Fibroblast of mammary gland (primary cell): ENCODE measurements around the gene LRP1B.
"Not testable (repeated sequence)": the region's sequence is repeated elsewhere in the genome, so short reads cannot be mapped to it uniquely, and the experiment has no call there.

Source experiments
- DNase-seq: peaks from one replicate; pipeline ENCODE4 v3.0.0-alpha.2; 2010; ENCODE audit warnings: low read depth
- H3K4me3 ChIP-seq: 2 replicates; pipeline ENCODE4 v1.5.1; 2011; ENCODE audit warnings: low read depth, mild to moderate bottlenecking, low read length, moderate library complexity; ENCODE audit not compliant: control insufficient read depth
- TF ChIP-seq, protein P1 (sequence below): conservative IDR thresholded peaks from 2 replicates; pipeline ENCODE4 v1.5.1; 2011; ENCODE audit warnings: low read depth, low read length, inconsistent platforms; ENCODE audit not compliant: control insufficient read depth, insufficient read depth

LRP1B gene

GRCh38 chr2:141820893-141821292 is 309.9 kb downstream of the LRP1B start:
- TF ChIP-seq, protein P1, sequence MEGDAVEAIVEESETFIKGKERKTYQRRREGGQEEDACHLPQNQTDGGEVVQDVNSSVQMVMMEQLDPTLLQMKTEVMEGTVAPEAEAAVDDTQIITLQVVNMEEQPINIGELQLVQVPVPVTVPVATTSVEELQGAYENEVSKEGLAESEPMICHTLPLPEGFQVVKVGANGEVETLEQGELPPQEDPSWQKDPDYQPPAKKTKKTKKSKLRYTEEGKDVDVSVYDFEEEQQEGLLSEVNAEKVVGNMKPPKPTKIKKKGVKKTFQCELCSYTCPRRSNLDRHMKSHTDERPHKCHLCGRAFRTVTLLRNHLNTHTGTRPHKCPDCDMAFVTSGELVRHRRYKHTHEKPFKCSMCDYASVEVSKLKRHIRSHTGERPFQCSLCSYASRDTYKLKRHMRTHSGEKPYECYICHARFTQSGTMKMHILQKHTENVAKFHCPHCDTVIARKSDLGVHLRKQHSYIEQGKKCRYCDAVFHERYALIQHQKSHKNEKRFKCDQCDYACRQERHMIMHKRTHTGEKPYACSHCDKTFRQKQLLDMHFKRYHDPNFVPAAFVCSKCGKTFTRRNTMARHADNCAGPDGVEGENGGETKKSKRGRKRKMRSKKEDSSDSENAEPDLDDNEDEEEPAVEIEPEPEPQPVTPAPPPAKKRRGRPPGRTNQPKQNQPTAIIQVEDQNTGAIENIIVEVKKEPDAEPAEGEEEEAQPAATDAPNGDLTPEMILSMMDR, result no peak
- H3K4me3 ChIP-seq, result no peak overlapping the region
- DNase-seq, result no peak

DNA sequence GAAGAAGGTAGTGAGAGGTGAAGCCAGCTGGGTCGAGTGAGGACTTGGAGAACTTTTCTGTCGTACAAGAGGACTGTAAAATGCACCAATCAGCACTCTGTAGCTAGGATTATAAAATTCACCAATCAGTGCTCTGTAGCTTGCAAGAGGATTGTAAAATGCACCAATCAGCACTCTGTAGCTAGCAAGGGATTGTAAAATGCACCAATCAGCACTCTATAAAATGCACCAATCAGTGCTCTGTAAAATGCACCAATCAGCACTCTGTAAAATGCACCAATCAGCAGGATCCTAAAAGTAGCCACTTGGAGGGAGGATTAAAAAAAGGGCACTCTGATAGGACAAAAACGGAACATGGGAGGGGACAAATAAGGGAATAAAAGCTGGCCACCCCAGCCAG is 315.5 kb downstream of the LRP1B start:
- not testable (repeated sequence) for DNase-seq, H3K4me3 ChIP-seq

- no peak overlapping the region for H3K4me3 ChIP-seq
- TF ChIP-seq, protein P1, result no peak
- no peak for DNase-seq
Observed at GRCh38 chr2:141814150-141814549, 316.7 kb downstream of the LRP1B start.

- no peak for DNase-seq
- no peak overlapping the region for H3K4me3 ChIP-seq
- TF ChIP-seq, protein P1, result no peak
Observed at GRCh38 chr2:141810148-141810547, 320.7 kb downstream of the LRP1B start.

DNA sequence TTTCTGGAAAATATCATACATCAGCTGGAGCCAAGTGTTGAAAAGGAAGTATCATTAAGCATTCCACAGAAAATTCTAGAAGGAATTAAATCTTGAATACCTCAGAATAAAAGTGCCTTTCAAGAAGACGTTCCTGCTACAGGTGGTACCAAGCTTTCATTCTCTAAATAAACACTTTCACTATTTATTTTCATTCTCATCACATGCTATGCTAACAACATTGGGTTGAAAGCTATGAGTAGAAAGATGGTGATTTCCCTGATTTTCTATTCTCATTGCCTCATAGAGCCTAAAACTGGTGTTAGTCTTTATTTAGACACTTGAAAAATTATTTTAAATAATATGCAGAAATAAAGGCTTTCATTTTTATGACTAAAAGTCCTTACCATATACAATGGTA is 324.7 kb downstream of the LRP1B start:
- TF ChIP-seq, protein P1, result no peak
- no peak for DNase-seq
- H3K4me3 ChIP-seq, result no peak overlapping the region

DNA sequence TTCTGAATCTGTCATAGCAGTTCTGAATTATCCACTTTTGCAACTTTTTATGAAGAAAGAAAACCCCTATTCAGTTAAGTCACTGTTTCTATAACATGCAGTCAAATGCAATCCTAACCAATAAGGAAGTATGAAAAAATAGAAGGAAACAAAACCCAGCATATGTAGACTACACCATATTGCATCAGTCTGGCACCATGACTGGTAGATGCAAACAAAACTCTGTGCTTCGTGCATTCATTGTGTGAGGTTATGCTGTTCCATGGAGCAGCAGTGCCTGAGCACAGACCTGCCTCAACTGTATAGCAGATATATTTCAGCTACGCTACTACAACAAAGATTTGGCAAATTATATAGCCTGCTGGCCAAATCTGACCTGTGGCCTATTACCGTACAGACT is 325.5 kb downstream of the LRP1B start:
- no peak for DNase-seq
- TF ChIP-seq, protein P1, result no peak

GRCh38 chr2:141796449-141796848 is 334.4 kb downstream of the LRP1B start:
- DNase-seq, result no peak
- TF ChIP-seq, protein P1, result no peak
- H3K4me3 ChIP-seq, result no peak overlapping the region

More for the DNA sequence above, 325.5 kb downstream of the LRP1B start:
- H3K4me3 ChIP-seq, result no peak overlapping the region
